ENCODE measurements around the gene GABRD. TPM values are rescaled to one million over a fixed set of nuclear protein-coding genes. Genes with fewer than 3 reads are reported as not detected.
"Not testable (repeated sequence)": the region's sequence is repeated elsewhere in the genome, so short reads cannot be mapped to it uniquely, and the experiment has no call there.

Gene GABRD
- total RNA-seq, 4 donors from 2014 or later: 0.83 TPM; not detected in 3

GRCh38 chr1:1978108-1978507 lies 41.0 kb upstream of the GABRD start:
- intact Hi-C loops (cut with DNase I; ENCODE audit: low total_unique reads): no loop called here
- Histone ChIP-seq H3K27ac (no peak overlapping the region), H3K4me1 (no peaks in the 10 kb centered on the region), H3K36me3 (no peaks in the 10 kb centered on the region), H3K4me3 (no peak overlapping the region), H3K9me3 (no peaks in the 10 kb centered on the region), H3K27me3 (no peaks in the 10 kb centered on the region)
- DNase-seq: no peak
- TF ChIP-seq CTCF (IDR thresholded peaks at IDR 0.05) (no peak), POLR2A (IDR thresholded peaks at IDR 0.05) (no peak)

- H3K9me3 ChIP-seq; H3K36me3 ChIP-seq; H3K27ac ChIP-seq; H3K27me3 ChIP-seq; DNase-seq; H3K4me3 ChIP-seq; H3K4me1 ChIP-seq; intact Hi-C loops (cut with DNase I; ENCODE audit: low total_unique reads): not testable (repeated sequence)
These were observed 40.3 kb upstream of the GABRD start for GRCh38 chr1:1978690-1979481.

GRCh38 chr1:1979482-1980165 lies 39.5 kb upstream of the GABRD start:
- no peak for TF ChIP-seq POLR2A (IDR thresholded peaks at IDR 0.05)
- no peak for TF ChIP-seq CTCF (IDR thresholded peaks at IDR 0.05)
- no peaks in the 10 kb centered on the region for H3K9me3 ChIP-seq
- no peak overlapping the region for H3K27ac ChIP-seq
- DNase-seq: no peak
- no peaks in the 10 kb centered on the region for H3K36me3 ChIP-seq
- intact Hi-C loops (cut with DNase I; ENCODE audit: low total_unique reads): no loop called here
- H3K27me3 ChIP-seq: no peaks in the 10 kb centered on the region
- H3K4me3 ChIP-seq: no peak overlapping the region
- H3K4me1 ChIP-seq: no peaks in the 10 kb centered on the region

GRCh38 chr1:1980467-1981141 lies 38.5 kb upstream of the GABRD start:
- TF ChIP-seq CTCF (IDR thresholded peaks at IDR 0.05): no peak
- no peak for TF ChIP-seq POLR2A (IDR thresholded peaks at IDR 0.05)
- no peak overlapping the region for H3K27ac ChIP-seq

GRCh38 chr1:1981142-1981500 lies 38.0 kb upstream of the GABRD start:
- no peak for TF ChIP-seq CTCF (IDR thresholded peaks at IDR 0.05)
- TF ChIP-seq POLR2A (IDR thresholded peaks at IDR 0.05): no peak
- Histone ChIP-seq H3K4me1 (no peaks in the 10 kb centered on the region), H3K27ac (no peak overlapping the region), H3K27me3 (no peaks in the 10 kb centered on the region), H3K4me3 (no peak overlapping the region), H3K9me3 (no peaks in the 10 kb centered on the region), H3K36me3 (no peaks in the 10 kb centered on the region)
- intact Hi-C loops (cut with DNase I; ENCODE audit: low total_unique reads): no loop called here
- no peak for DNase-seq

More at GRCh38 chr1:1980467-1981141, 38.5 kb upstream of the GABRD start:
- H3K36me3 ChIP-seq: no peaks in the 10 kb centered on the region
- no peaks in the 10 kb centered on the region for H3K27me3 ChIP-seq
- intact Hi-C loops (cut with DNase I; ENCODE audit: low total_unique reads): no loop called here
- no peak overlapping the region for H3K4me3 ChIP-seq
- no peak for DNase-seq
- H3K9me3 ChIP-seq: no peaks in the 10 kb centered on the region
- H3K4me1 ChIP-seq: no peaks in the 10 kb centered on the region

- intact Hi-C loops (cut with DNase I; ENCODE audit: low total_unique reads); H3K27me3 ChIP-seq: not testable (repeated sequence)
These were observed 37.4 kb upstream of the GABRD start for GRCh38 chr1:1981631-1982327.

More at GRCh38 chr1:1981631-1982327, 37.4 kb upstream of the GABRD start:
- not testable (repeated sequence) for H3K27ac ChIP-seq, DNase-seq, H3K9me3 ChIP-seq, H3K4me1 ChIP-seq, H3K36me3 ChIP-seq, H3K4me3 ChIP-seq
